ENCODE data around the gene AMDHD1. TPM values are rescaled to one million over a fixed set of nuclear protein-coding genes. Genes with fewer than 3 reads are reported as not detected.
"Not testable (repeated sequence)": the region's sequence is repeated elsewhere in the genome, so short reads cannot be mapped to it uniquely, and the experiment has no call there.

AMDHD1 gene
- total RNA-seq, 1 experiment from 2014 or later, result 1.5 TPM

- peak; percentile 26 for DNase-seq (ENCODE audit: low read depth)
Observed at GRCh38 chr12:95963096-95963495, 20.0 kb downstream of the AMDHD1 start.

- DNase-seq (ENCODE audit: low read depth), result peak; percentile 4
Observed at GRCh38 chr12:95966287-95966870, 23.2 kb downstream of the AMDHD1 start.

GRCh38 chr12:95967301-95967700 is 24.2 kb downstream of the AMDHD1 start:
- DNase-seq (ENCODE audit: low read depth), result no peak

GRCh38 chr12:95969116-95969515 is 26.0 kb downstream of the AMDHD1 start:
- DNase-seq (ENCODE audit: low read depth), result not testable (repeated sequence)

GRCh38 chr12:95970905-95971304 is 27.8 kb downstream of the AMDHD1 start:
- DNase-seq (ENCODE audit: low read depth), result peak; percentile 4

GRCh38 chr12:95972832-95973456 is 29.8 kb downstream of the AMDHD1 start:
- DNase-seq (ENCODE audit: low read depth), result no peak

- DNase-seq (ENCODE audit: low read depth), result no peak
Observed at GRCh38 chr12:95974358-95974757, 31.2 kb downstream of the AMDHD1 start.

GRCh38 chr12:95975491-95975890 is 32.4 kb downstream of the AMDHD1 start:
- DNase-seq (ENCODE audit: low read depth), result no peak

- peak; percentile 13 for DNase-seq (ENCODE audit: low read depth)
Observed at GRCh38 chr12:95976416-95976832, 33.3 kb downstream of the AMDHD1 start.

- no peak for DNase-seq (ENCODE audit: low read depth)
Observed at GRCh38 chr12:95977764-95978305, 34.7 kb downstream of the AMDHD1 start.

GRCh38 chr12:95978351-95978750 is 35.2 kb downstream of the AMDHD1 start:
- no peak for DNase-seq (ENCODE audit: low read depth)

GRCh38 chr12:95978774-95979173 is 35.6 kb downstream of the AMDHD1 start:
- no peak for DNase-seq (ENCODE audit: low read depth)

- DNase-seq (ENCODE audit: low read depth), result no peak
Observed at GRCh38 chr12:95980437-95980836, 37.3 kb downstream of the AMDHD1 start.

GRCh38 chr12:95982602-95983001 is 39.5 kb downstream of the AMDHD1 start:
- DNase-seq (ENCODE audit: low read depth), result no peak

- DNase-seq (ENCODE audit: low read depth), result no peak
Observed at GRCh38 chr12:95984682-95985081, 41.6 kb downstream of the AMDHD1 start.

GRCh38 chr12:95986635-95987570 is 43.8 kb downstream of the AMDHD1 start:
- no peak for DNase-seq (ENCODE audit: low read depth)

- DNase-seq (ENCODE audit: low read depth), result no peak
Observed at GRCh38 chr12:95988506-95989275, 45.6 kb downstream of the AMDHD1 start.

GRCh38 chr12:95989504-95990123 is 46.5 kb downstream of the AMDHD1 start:
- no peak for DNase-seq (ENCODE audit: low read depth)

- DNase-seq (ENCODE audit: low read depth), result no peak
Observed at GRCh38 chr12:95990136-95990535, 47.0 kb downstream of the AMDHD1 start.

- no peak for DNase-seq (ENCODE audit: low read depth)
Observed at GRCh38 chr12:95993907-95994306, 50.8 kb downstream of the AMDHD1 start.

- peak; percentile 22 for DNase-seq (ENCODE audit: low read depth)
Observed at GRCh38 chr12:95994476-95994875, 51.3 kb downstream of the AMDHD1 start.
